K562 (cell line): ENCODE measurements around the gene THADA. TPM values are rescaled to one million over a fixed set of nuclear protein-coding genes. Genes with fewer than 3 reads are reported as not detected.

Experiments used
- ATAC-seq: fragments of 200-7000 bp; cut with Tn5 transposase; 3 replicates; pipeline ENCODE4 v1.9.1; 2020; ENCODE audit warnings: moderate library complexity
- BruUV-seq: library from RNA; stranded (reverse); fragments of 400-500 nt; replicated peaks from 2 replicates; lab custom pipeline; 2021; lab: Mats Ljungman, UMichigan
- CTCF ChIA-PET: fragments of 300-600 bp; formaldehyde crosslinking; extraction: SDS; loops from one replicate; lab custom pipeline; 2021; ENCODE audit warnings: low intra/inter-chr PET ratio; lab: Yijun Ruan, JAX
- POLR2A ChIA-PET: fragments of 300-600, 350-650 bp; sonication (Branson Sonifier 250); formaldehyde crosslinking; extraction: SDS; loops from one replicate; lab custom pipeline; 2021; ENCODE audit warnings: antibody characterized with exemption, inconsistent platforms; lab: Yijun Ruan, JAX
- DNase-seq, 4 experiments: peaks; one replicate each; pipeline versions ENCODE4 v3.0.0 to v3.0.0-alpha.2; 2011 to 2018; ENCODE audit warnings: low spot score in 3 of 4, mixed read lengths in 3 of 4; ENCODE audit errors: extremely low read depth in 1 of 4
- FAIRE-seq: peaks from 2 replicates; lab custom pipeline; 2011; peaks lifted over from hg19 to GRCh38; lab: Jason Lieb, UNC
- H2AFZ ChIP-seq: 2 replicates; pipeline ENCODE4 v1.6.0; 2011; ENCODE audit warnings: low read depth, low read length, control low read depth, inconsistent platforms
- H3K27ac ChIP-seq: fragments of 200-600 bp; 3 replicates; pipeline ENCODE4 v1.8.0; 2011; ENCODE audit warnings: low read depth, mild to moderate bottlenecking, control low read depth, inconsistent platforms, low read length, moderate library complexity, mixed read lengths; ENCODE audit errors: extremely low read depth
- H3K27me3 ChIP-seq, 2 experiments: fragments of 300-600 bp in 1 of 2; 2 replicates in 1 of 2; 3 replicates in 1 of 2; pipeline versions ENCODE4 v1.6.0 to v1.8.0; 2011; ENCODE audit warnings: inconsistent platforms in 2 of 2, low read length in 2 of 2, mild to moderate bottlenecking in 1 of 2, mixed read lengths in 1 of 2, moderate library complexity in 1 of 2; ENCODE audit not compliant: control insufficient read depth in 2 of 2, insufficient read depth in 2 of 2
- H3K36me3 ChIP-seq: fragments of 300-600 bp; 3 replicates; pipeline ENCODE4 v1.8.0; 2011; ENCODE audit warnings: mild to moderate bottlenecking, low read length, inconsistent platforms; ENCODE audit not compliant: control insufficient read depth, insufficient read depth
- H3K4me1 ChIP-seq, 2 experiments: fragments of 200-600 bp in 1 of 2; replicated peaks in 1 of 2; 2 replicates in 1 of 2; 3 replicates in 1 of 2; pipeline versions ENCODE4 v1.5.1 to v1.8.0; 2011; ENCODE audit warnings: inconsistent platforms in 2 of 2, low read length in 2 of 2, mild to moderate bottlenecking in 1 of 2, mixed read lengths in 1 of 2, moderate library complexity in 1 of 2; ENCODE audit not compliant: control insufficient read depth in 2 of 2, insufficient read depth in 2 of 2
- H3K4me2 ChIP-seq: 2 replicates; pipeline ENCODE4 v1.6.1; 2011; ENCODE audit warnings: low read length, control low read depth, inconsistent platforms, mixed read lengths; ENCODE audit not compliant: insufficient read depth
- H3K4me3 ChIP-seq: fragments of 200-600 bp; sonication (generic), shearing (Covaris generic); 2 replicates; pipeline ENCODE4 v1.5.1; 2016; ENCODE audit warnings: control low read depth, inconsistent platforms
- H3K79me2 ChIP-seq: fragments of 200-600 bp; 3 replicates; pipeline ENCODE4 v1.8.0; 2011; ENCODE audit warnings: low read length, inconsistent platforms; ENCODE audit not compliant: control insufficient read depth, insufficient read depth
- H3K9ac ChIP-seq, 2 experiments: 2 replicates each; pipeline versions ENCODE4 v1.6.0 to v1.6.1; 2011; ENCODE audit warnings: low read depth in 2 of 2, low read length in 2 of 2, control low read depth in 1 of 2, inconsistent platforms in 1 of 2, mild to moderate bottlenecking in 1 of 2, mixed read lengths in 1 of 2; ENCODE audit not compliant: insufficient read depth in 1 of 2
- H3K9me1 ChIP-seq: one replicate; pipeline ENCODE4 v1.6.0; 2011; ENCODE audit warnings: inconsistent platforms, mild to moderate bottlenecking, low read length, moderate library complexity; ENCODE audit not compliant: control insufficient read depth, insufficient read depth
- H3K9me3 ChIP-seq: replicated peaks from 2 replicates; pipeline ENCODE4 v1.5.1; 2011; ENCODE audit warnings: low read depth, low read length, inconsistent platforms; ENCODE audit not compliant: control insufficient read depth, insufficient read depth
- H4K20me1 ChIP-seq: replicated peaks from 2 replicates; pipeline ENCODE4 v1.6.1; 2011; ENCODE audit warnings: low read length, inconsistent platforms, mixed read lengths; ENCODE audit not compliant: control insufficient read depth, insufficient read depth
- ELF4 ChIP-seq: fragments of 450-650 bp; formaldehyde crosslinking; IDR thresholded peaks from 2 replicates; pipeline ENCODE4 v1.4.0; 2022; ENCODE audit warnings: missing genetic modification characterization
- GTF2E2 ChIP-seq: fragments of 200-800 bp; sonication (Bioruptor generic); IDR thresholded peaks from 2 replicates; pipeline ENCODE4 v1.6.1; 2016; ENCODE audit warnings: missing genetic modification characterization, missing compliant biosample characterization
- NCOA4 ChIP-seq: fragments of 450-650 bp; IDR thresholded peaks from 2 replicates; pipeline ENCODE4 v1.6.1; 2018; ENCODE audit warnings: mild to moderate bottlenecking; ENCODE audit not compliant: partially characterized antibody
- ZNF512 ChIP-seq: IDR thresholded peaks from 2 replicates; pipeline ENCODE4 v1.6.1; 2016; ENCODE audit warnings: missing genetic modification characterization, missing compliant biosample characterization
- WGBS: fragments of 100-300 bp; shearing (Covaris generic); methylation state at CpG from one replicate; pipeline ENCODE4 v1.1.6; 2016; ENCODE audit warnings: low coverage, mixed read lengths; ENCODE audit not compliant: insufficient coverage; ENCODE audit errors: missing lambda C conversion rate; 5-methylcytosine and 5-hydroxymethylcytosine counted together
- in situ Hi-C: fragments of 300-500 bp; cut with MboI; formaldehyde crosslinking; loops from 4 replicates; pipeline ENCODE4 v1.15.0; 2018; ENCODE audit warnings: inconsistent platforms, mixed read lengths
- intact Hi-C: fragments of 100-400 bp; cut with micrococcal nuclease; formaldehyde crosslinking; loops from 2 replicates; pipeline ENCODE4 v1.14.2; 2022
- polyA plus RNA-seq, 8 experiments: library from polyadenylated mRNA; depleted of rRNA in 4 of 8; stranded (reverse) in 5 of 8; unstranded in 3 of 8; fragments of >200 nt; fragmentation: Nextera tagmentation in 2 of 8; fragmentation: Illumina TruSeq in 1 of 8; extraction: Ambion mirVana in 2 of 8; extraction: Trizol in 1 of 8; gene quantifications; 2 replicates each; pipeline versions ENCODE4 v1.2.1 to v1.2.3, GENCODE V29; 2011 to 2014; ENCODE audit warnings: inconsistent platforms in 1 of 8, missing spikeins in 1 of 8
- total RNA-seq, 7 experiments: library from RNA; depleted of rRNA in 6 of 7; stranded (reverse); fragments of >200 nt in 6 of 7; fragmentation: Illumina TruSeq in 2 of 7; extraction: Trizol in 2 of 7; gene quantifications; 2 replicates each; pipeline versions ENCODE4 v1.2.1 to v1.2.3, GENCODE V29; 2011 to 2021; ENCODE audit warnings: low replicate concordance in 1 of 7

THADA gene
- total and polyA plus RNA-seq, 9 of the 15 experiments (the other 6 are each of a cell fraction or from before 2014, with no cell fraction given) = 17.8 to 34.7 (median 31.9) TPM

GRCh38 chr2:43325107-43325811 is 270.6 kb downstream of the THADA start:
- Histone ChIP-seq H3K4me3 (no peak overlapping the region), H3K9ac (no peak overlapping the region), H3K4me2 (no peak overlapping the region), H3K9me1 (no peaks in the 10 kb centered on the region), H3K27me3 (no peaks in the 10 kb centered on the region), H3K36me3 (no peaks in the 10 kb centered on the region; the same call in 2 of the 3 replicates), H3K27ac (no peak overlapping the region), H3K9me3 (no peaks in the 10 kb centered on the region), H4K20me1 (no peaks in the 10 kb centered on the region), H3K4me1 (0 out of 5 replicates have a peak, but pooled peaks cover 3 to 5% of the 10 kb centered on the region in 2 experiments), H3K79me2 (no peaks in the 10 kb centered on the region), H2AFZ (no peak overlapping the region)
- in situ Hi-C loops (no loop called here), intact Hi-C loops (no loop called here)
- no TSS peak for BruUV-seq
- POLR2A ChIA-PET = interaction anchor here (1.6 kb wide), 1 partner anchor 8 kb away, joined by 4 read pairs; no protein-coding TSS in a partner anchor
- DNase-seq (no peak), ATAC-seq (no peak), FAIRE-seq (no peak)
- CTCF ChIA-PET = interaction anchor here (0.6 kb wide), 1 partner anchor 257 kb away, joined by 3 read pairs; no protein-coding TSS in a partner anchor
- TF ChIP-seq ELF4 (CRISPR knock-in tag) (0 out of 2 replicates have a peak, but pooled peaks have one; percentile 13), GTF2E2 (tag) (no peak), NCOA4 (peak; percentile 28), ZNF512 (tag) (peak; percentile 78)
- 56% methylated on average over 2 of the region's 2 CpGs for WGBS
